Upper lobe of right lung (tissue), 1 donor: ENCODE data around the gene CD200R1L. TPM values are rescaled to one million over a fixed set of nuclear protein-coding genes. Genes with fewer than 3 reads are reported as not detected.

ENCODE experiments used
- ATAC-seq: fragments of 200-7000 bp; cut with Tn5 transposase; one replicate; pipeline ENCODE4 v1.9.1; 2020; ENCODE audit warnings: mild to moderate bottlenecking, moderate library complexity
- DNase-seq: peaks from one replicate; pipeline ENCODE4 v3.0.0-alpha.2; 2020
- H3K27ac ChIP-seq: fragments of 200-600 bp; one replicate; pipeline ENCODE4 v1.8.0; 2022
- H3K27me3 ChIP-seq: fragments of 200-600 bp; one replicate; pipeline ENCODE4 v1.8.0; 2022; ENCODE audit warnings: mild to moderate bottlenecking
- H3K36me3 ChIP-seq: fragments of 200-600 bp; one replicate; pipeline ENCODE4 v1.8.0; 2022
- H3K4me1 ChIP-seq: fragments of 200-600 bp; one replicate; pipeline ENCODE4 v1.8.0; 2022
- H3K4me3 ChIP-seq: fragments of 200-600 bp; one replicate; pipeline ENCODE4 v1.8.0; 2022; ENCODE audit warnings: mild to moderate bottlenecking
- H3K9me3 ChIP-seq: fragments of 200-600 bp; one replicate; pipeline ENCODE4 v1.8.0; 2022
- intact Hi-C: fragments of 100-400 bp; cut with DNase I; formaldehyde crosslinking; loops from one replicate; pipeline ENCODE4 v1.11.0; 2022
- total RNA-seq: library from RNA; stranded (reverse); fragmentation: NEBNext Ultra II Directional; extraction: Animal tissue kit (Norgen Biotek cat#: 25700); gene quantifications from one replicate; pipeline ENCODE4 v1.2.1, GENCODE V29; 2021
- TF ChIP-seq, protein P1 (sequence below): fragments of 200-600 bp; IDR thresholded peaks from one replicate; pipeline ENCODE4 v1.8.0; 2022; ENCODE audit warnings: antibody characterized with exemption
- donor health status: DM: no; HTN: yes; CAD: no; lungs with severe emphysema.

The CD200R1L gene
- total RNA-seq, 1 donor from 2014 or later: not detected

DNA sequence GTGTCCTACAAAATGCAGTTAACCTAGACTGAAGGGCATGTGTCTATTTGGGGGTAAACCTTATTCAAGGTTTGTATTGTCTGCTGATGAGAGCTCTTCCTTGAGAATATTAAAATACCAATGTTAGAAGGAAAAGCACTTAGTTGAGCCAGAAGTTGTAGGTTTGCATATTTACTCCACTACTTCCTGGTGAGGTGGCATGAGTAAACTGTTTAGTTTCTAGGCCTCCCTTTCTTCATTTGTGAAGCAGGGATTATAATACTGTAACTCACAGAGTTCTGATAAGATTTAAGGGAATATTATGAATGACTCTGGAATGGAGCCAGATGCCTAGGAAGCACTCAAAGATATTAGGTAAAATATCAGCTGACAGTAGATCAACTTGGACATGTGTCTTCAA lies 46.7 kb downstream of the CD200R1L start:
- Histone ChIP-seq H3K36me3 (no peaks in the 10 kb centered on the region), H3K4me3 (no peak overlapping the region), H3K27ac (no peak overlapping the region), H3K9me3 (no peaks in the 10 kb centered on the region), H3K27me3 (no peaks in the 10 kb centered on the region), H3K4me1 (peaks cover under 1% of the 10 kb centered on the region)
- intact Hi-C loops: no loop called here
- no peak for ATAC-seq
- no peak for DNase-seq
- TF ChIP-seq, protein P1, sequence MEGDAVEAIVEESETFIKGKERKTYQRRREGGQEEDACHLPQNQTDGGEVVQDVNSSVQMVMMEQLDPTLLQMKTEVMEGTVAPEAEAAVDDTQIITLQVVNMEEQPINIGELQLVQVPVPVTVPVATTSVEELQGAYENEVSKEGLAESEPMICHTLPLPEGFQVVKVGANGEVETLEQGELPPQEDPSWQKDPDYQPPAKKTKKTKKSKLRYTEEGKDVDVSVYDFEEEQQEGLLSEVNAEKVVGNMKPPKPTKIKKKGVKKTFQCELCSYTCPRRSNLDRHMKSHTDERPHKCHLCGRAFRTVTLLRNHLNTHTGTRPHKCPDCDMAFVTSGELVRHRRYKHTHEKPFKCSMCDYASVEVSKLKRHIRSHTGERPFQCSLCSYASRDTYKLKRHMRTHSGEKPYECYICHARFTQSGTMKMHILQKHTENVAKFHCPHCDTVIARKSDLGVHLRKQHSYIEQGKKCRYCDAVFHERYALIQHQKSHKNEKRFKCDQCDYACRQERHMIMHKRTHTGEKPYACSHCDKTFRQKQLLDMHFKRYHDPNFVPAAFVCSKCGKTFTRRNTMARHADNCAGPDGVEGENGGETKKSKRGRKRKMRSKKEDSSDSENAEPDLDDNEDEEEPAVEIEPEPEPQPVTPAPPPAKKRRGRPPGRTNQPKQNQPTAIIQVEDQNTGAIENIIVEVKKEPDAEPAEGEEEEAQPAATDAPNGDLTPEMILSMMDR: no peak

DNA sequence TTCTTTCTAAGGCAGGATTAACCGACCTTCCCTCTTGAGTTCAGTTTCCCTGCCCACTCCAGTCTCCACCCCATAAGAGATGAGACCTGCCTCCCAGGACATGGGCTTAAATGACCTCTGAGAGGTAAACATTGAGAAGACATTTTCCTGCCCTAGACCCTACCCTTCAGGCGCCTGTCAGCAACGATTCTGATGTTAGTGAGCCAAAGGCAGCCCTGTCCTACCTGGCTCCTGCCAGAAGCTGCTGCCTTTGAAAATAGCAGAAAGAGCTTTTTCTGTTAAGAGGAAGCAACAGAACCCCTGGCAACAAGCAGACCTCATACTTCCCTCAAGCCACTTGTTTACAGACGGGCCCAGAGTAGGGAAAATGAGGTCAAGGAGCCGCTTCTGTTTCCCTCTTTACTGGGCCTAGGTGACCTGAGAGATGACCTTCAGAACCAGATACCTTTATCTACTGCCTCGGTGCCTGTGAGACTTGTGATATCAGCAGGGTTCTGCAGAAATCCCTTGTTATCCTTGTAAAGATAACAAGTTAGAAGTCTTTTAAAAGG lies 52.0 kb downstream of the CD200R1L start:
- no peak overlapping the region for H3K4me3 ChIP-seq
- H3K36me3 ChIP-seq: no peaks in the 10 kb centered on the region
- intact Hi-C loops: no loop called here
- H3K27ac ChIP-seq: no peak overlapping the region
- peak; percentile 68 for ATAC-seq
- H3K9me3 ChIP-seq: no peaks in the 10 kb centered on the region
- TF ChIP-seq, protein P1: no peak
- no peaks in the 10 kb centered on the region for H3K27me3 ChIP-seq
- peaks cover 11% of the 10 kb centered on the region for H3K4me1 ChIP-seq
- DNase-seq: no peak

DNA sequence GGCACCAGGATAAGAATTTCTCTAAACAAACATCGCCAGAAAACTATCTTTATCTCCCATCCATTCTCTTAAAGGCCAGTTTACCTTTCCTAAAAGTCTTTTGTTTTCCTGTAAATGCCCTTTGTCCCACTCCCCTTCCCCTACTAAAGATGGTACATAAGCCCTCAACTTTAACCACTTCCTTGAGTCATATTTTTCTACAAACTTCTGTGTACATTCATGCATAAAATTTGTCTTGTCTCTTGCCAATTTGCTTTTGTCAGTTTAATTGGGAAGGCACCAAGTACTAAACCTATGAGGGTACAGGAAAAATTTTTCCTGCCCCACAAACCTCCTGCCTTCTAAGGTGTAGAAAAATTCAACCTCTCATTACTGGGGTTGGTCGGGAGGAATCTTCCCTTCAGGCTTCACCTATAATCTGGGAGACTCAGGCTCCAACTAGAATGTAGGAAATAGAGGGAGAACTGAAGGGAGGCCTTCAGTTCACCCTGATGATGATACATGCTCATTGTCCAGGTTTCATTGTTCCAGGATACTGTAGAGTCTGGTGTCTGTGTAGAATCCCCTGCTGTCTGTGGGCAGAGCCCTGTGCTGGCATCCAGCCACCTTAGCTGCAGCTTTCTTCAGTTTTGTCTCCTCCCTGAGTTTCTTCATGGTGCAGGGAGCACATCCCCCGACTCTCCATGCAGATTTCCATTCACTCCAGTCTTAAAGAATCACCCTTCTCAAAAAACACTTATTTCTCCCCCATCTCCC lies 53.2 kb downstream of the CD200R1L start:
- intact Hi-C loops: no loop called here
- TF ChIP-seq, protein P1: no peak
- Histone ChIP-seq H3K9me3 (no peaks in the 10 kb centered on the region), H3K4me3 (no peak overlapping the region), H3K36me3 (no peaks in the 10 kb centered on the region), H3K27me3 (no peaks in the 10 kb centered on the region), H3K27ac (no peak overlapping the region), H3K4me1 (peaks cover 11% of the 10 kb centered on the region)
- no peak for DNase-seq
- no peak for ATAC-seq

DNA sequence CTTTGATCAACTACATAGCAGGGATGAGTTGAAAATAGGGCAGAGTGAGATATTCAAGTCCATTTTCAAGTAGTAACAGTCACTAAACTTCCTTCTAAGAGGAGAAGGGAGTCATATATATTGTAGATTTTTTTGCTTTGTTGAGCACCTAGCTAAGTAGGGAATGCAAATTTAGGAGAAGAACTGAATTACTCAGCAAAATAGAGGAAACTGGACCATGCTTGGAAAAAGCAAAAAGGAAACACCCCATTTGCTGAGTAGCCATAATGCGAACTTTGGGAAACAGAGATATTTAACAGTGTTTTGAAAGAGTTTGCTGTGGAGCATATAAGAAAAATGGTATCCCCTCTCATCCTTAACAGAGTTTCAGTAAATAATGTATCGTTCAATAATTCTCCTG lies 54.9 kb downstream of the CD200R1L start:
- Histone ChIP-seq H3K9me3 (no peaks in the 10 kb centered on the region), H3K4me1 (peaks cover 11% of the 10 kb centered on the region), H3K27me3 (no peaks in the 10 kb centered on the region), H3K27ac (no peak overlapping the region), H3K4me3 (no peak overlapping the region), H3K36me3 (no peaks in the 10 kb centered on the region)
- intact Hi-C loops: no loop called here
- ATAC-seq (no peak), DNase-seq (no peak)
- TF ChIP-seq, protein P1: no peak

DNA sequence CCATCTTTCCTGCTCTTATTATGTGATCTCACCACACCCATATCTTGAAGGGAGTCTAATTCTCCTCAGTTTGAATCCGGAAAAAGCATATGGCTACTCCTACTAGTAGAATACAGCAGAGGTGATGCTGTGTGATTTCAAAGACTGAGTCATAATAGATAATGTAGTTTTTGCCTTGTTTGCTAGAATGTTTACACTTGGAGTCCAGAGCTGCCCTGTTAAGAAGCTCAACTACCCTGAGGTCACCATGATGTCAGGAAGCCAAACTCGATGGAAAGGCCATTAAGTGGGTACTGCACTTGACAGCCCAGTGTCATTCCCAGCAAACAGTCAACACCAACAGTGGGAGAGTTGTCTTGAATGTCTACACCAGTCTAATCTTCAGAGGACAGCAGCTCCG lies 56.9 kb downstream of the CD200R1L start:
- no peak for ATAC-seq
- no peak for DNase-seq
- Histone ChIP-seq H3K36me3 (no peaks in the 10 kb centered on the region), H3K9me3 (no peaks in the 10 kb centered on the region), H3K27me3 (no peaks in the 10 kb centered on the region), H3K27ac (no peak overlapping the region), H3K4me3 (no peak overlapping the region), H3K4me1 (peaks cover 12% of the 10 kb centered on the region)
- TF ChIP-seq, protein P1: no peak
- intact Hi-C loops: no loop called here
